ENCODE results near the gene KCNIP1. TPM values are rescaled to one million over a fixed set of nuclear protein-coding genes. Genes with fewer than 3 reads are reported as not detected.

KCNIP1 gene
- total and polyA plus RNA-seq, 2 of the 13 experiments (the other 11 are each of a cell fraction or from before 2014, with no cell fraction given): not detected

DNA sequence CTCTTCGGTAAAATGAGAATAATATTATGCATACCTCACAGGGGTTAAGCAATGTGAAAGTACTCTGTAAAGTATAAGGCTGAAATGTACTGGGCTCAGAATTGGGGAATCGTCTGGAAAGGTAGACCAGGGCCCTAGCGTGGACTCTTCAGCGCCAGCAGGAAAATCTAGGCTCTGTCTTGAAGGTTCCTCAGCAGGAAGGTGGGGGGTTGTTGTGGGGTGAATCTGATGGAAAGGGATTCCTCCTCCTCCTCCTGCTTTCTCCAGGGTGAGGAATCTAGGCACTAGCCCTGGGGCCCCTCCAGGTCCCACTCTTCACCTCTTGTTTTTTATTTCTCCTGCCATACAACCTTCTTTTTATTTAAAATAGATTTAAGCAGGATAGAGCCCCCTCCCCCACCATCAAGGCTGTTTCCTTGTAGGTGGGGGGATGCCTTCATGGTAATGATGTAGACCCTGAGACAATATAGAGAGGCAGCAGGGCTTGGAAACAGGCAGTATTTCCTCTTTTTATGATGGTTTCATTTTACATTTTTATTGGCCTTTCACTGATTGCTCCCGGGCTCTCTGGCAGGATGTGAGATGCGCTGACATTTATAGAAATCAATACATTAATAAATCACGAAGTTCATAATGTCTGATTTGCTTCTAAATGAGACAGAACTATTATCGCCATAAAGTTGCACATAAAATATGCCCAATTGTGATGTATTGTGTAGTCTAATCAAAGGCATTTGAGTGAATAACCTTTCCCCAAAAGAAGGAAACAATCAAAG, 200.8 kb downstream of the KCNIP1 start:
- no peak for FAIRE-seq
- CTCF ChIA-PET (ENCODE audit: low intra/inter-chr PET ratio, low total read pairs): no interaction called here
- TF ChIP-seq, protein P1, sequence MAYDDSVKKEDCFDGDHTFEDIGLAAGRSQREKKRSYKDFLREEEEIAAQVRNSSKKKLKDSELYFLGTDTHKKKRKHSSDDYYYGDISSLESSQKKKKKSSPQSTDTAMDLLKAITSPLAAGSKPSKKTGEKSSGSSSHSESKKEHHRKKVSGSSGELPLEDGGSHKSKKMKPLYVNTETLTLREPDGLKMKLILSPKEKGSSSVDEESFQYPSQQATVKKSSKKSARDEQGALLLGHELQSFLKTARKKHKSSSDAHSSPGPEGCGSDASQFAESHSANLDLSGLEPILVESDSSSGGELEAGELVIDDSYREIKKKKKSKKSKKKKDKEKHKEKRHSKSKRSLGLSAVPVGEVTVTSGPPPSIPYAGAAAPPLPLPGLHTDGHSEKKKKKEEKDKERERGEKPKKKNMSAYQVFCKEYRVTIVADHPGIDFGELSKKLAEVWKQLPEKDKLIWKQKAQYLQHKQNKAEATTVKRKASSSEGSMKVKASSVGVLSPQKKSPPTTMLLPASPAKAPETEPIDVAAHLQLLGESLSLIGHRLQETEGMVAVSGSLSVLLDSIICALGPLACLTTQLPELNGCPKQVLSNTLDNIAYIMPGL (CRISPR knock-in tag; IDR thresholded peaks at IDR 0.05; ENCODE audit: borderline replicate concordance in 1 of 2, low read depth in 1 of 2): no peak
- TF ChIP-seq ZNF124 (CRISPR knock-in tag; IDR thresholded peaks at IDR 0.05) (no peak), CCAR2 (optimal IDR thresholded peaks at IDR 0.05; ENCODE audit: low read depth, low read length) (no peak), ZNF343 (CRISPR knock-in tag; IDR thresholded peaks at IDR 0.05) (no peak), BRD4 (CRISPR knock-in tag; IDR thresholded peaks at IDR 0.05) (no peak), NR2F6 (IDR thresholded peaks at IDR 0.05) (no peak), NR2F6 (CRISPR knock-in tag; IDR thresholded peaks at IDR 0.05) (no peak)
- TF ChIP-seq, protein P2, sequence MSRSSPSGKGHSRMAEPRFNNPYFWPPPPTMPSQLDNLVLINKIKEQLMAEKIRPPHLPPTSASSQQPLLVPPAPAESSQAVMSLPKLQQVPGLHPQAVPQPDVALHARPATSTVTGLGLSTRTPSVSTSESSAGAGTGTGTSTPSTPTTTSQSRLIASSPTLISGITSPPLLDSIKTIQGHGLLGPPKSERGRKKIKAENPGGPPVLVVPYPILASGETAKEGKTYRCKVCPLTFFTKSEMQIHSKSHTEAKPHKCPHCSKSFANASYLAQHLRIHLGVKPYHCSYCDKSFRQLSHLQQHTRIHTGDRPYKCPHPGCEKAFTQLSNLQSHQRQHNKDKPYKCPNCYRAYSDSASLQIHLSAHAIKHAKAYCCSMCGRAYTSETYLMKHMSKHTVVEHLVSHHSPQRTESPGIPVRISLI (CRISPR knock-in tag; IDR thresholded peaks at IDR 0.05; ENCODE audit: borderline replicate concordance): no peak
- TF ChIP-seq, protein P3, sequence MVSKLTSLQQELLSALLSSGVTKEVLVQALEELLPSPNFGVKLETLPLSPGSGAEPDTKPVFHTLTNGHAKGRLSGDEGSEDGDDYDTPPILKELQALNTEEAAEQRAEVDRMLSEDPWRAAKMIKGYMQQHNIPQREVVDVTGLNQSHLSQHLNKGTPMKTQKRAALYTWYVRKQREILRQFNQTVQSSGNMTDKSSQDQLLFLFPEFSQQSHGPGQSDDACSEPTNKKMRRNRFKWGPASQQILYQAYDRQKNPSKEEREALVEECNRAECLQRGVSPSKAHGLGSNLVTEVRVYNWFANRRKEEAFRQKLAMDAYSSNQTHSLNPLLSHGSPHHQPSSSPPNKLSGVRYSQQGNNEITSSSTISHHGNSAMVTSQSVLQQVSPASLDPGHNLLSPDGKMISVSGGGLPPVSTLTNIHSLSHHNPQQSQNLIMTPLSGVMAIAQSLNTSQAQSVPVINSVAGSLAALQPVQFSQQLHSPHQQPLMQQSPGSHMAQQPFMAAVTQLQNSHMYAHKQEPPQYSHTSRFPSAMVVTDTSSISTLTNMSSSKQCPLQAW (CRISPR knock-in tag; IDR thresholded peaks at IDR 0.05): no peak
- TF ChIP-seq, protein P4, sequence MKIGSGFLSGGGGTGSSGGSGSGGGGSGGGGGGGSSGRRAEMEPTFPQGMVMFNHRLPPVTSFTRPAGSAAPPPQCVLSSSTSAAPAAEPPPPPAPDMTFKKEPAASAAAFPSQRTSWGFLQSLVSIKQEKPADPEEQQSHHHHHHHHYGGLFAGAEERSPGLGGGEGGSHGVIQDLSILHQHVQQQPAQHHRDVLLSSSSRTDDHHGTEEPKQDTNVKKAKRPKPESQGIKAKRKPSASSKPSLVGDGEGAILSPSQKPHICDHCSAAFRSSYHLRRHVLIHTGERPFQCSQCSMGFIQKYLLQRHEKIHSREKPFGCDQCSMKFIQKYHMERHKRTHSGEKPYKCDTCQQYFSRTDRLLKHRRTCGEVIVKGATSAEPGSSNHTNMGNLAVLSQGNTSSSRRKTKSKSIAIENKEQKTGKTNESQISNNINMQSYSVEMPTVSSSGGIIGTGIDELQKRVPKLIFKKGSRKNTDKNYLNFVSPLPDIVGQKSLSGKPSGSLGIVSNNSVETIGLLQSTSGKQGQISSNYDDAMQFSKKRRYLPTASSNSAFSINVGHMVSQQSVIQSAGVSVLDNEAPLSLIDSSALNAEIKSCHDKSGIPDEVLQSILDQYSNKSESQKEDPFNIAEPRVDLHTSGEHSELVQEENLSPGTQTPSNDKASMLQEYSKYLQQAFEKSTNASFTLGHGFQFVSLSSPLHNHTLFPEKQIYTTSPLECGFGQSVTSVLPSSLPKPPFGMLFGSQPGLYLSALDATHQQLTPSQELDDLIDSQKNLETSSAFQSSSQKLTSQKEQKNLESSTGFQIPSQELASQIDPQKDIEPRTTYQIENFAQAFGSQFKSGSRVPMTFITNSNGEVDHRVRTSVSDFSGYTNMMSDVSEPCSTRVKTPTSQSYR (CRISPR knock-in tag; IDR thresholded peaks at IDR 0.05; ENCODE audit: borderline replicate concordance): no peak
- TF ChIP-seq, protein P5, sequence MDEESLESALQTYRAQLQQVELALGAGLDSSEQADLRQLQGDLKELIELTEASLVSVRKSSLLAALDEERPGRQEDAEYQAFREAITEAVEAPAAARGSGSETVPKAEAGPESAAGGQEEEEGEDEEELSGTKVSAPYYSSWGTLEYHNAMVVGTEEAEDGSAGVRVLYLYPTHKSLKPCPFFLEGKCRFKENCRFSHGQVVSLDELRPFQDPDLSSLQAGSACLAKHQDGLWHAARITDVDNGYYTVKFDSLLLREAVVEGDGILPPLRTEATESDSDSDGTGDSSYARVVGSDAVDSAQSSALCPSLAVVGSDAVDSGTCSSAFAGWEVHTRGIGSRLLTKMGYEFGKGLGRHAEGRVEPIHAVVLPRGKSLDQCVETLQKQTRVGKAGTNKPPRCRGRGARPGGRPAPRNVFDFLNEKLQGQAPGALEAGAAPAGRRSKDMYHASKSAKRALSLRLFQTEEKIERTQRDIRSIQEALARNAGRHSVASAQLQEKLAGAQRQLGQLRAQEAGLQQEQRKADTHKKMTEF (CRISPR knock-in tag; IDR thresholded peaks at IDR 0.05): no peak

More for the DNA sequence above, 200.8 kb downstream of the KCNIP1 start:
- Histone ChIP-seq H3K4me3 (replicated peaks in 1 of 3; ENCODE audit: insufficient read depth in 1 of 3, low read depth in 2 of 3, low read length in 3 of 3) (no peak overlapping the region), H3K27me3 (ENCODE audit: control insufficient read depth in 1 of 2, insufficient read depth in 2 of 2, low read length in 2 of 2) (no peaks in the 10 kb centered on the region; a peak in 1 of 5 replicates), H3K79me2 (ENCODE audit: insufficient read depth, low read length) (no peaks in the 10 kb centered on the region), H3K4me1 (ENCODE audit: insufficient read depth, low read length) (no peaks in the 10 kb centered on the region), H4K20me1 (ENCODE audit: insufficient read depth, low read length) (no peaks in the 10 kb centered on the region), H3K4me2 (ENCODE audit: low read depth, low read length) (no peak overlapping the region), H3K9me3 (ENCODE audit: low read length) (no peaks in the 10 kb centered on the region; the same call in 1 of the 2 replicates), H3K27ac (ENCODE audit: extremely low read length, insufficient read depth, low read length) (no peak overlapping the region), H2AFZ (ENCODE audit: low read length) (no peak overlapping the region), H3K9ac (ENCODE audit: insufficient read depth, low read depth, low read length) (no peak overlapping the region), H3K36me3 (replicated peaks in 1 of 2; ENCODE audit: control insufficient read depth in 1 of 2, insufficient read depth in 2 of 2, low read length in 2 of 2) (no peaks in the 10 kb centered on the region)
- intact Hi-C loops (cut with micrococcal nuclease; ENCODE audit: unreplicated experiment) (no loop called here), in situ Hi-C loops (cut with HindIII; ENCODE audit: extremely low pct_ligation_motif_present, low pct_unique_long_range_greater_than_20kb) (no loop called here)
- no TSS peak for BruUV-seq (replicated peaks)
- ATAC-seq: no peak
- WGBS (ENCODE audit: low lambda C conversion rate): 14% methylated on average over 7 of the region's 8 CpGs
- DNase-seq (ENCODE audit: low spot score): no peak
- POLR2A ChIA-PET: no interaction called here

Data from HepG2 (cell line).